Ectodermal cell (in vitro differentiated cells): Measurements from ENCODE around the gene AGL.
A peak's percentile ranks its signal among the peaks of the same experiment; 100 is the strongest.
"Not testable (repeated sequence)": the region's sequence is repeated elsewhere in the genome, so short reads cannot be mapped to it uniquely, and the experiment has no call there.

Experiments used
- H3K27ac ChIP-seq: 2 replicates; pipeline ENCODE4 v1.7.0; 2013; ENCODE audit warnings: mild to moderate bottlenecking, low read depth, low read length; ENCODE audit not compliant: insufficient read depth, poor library complexity, severe bottlenecking
- H3K27me3 ChIP-seq: 2 replicates; pipeline ENCODE4 v1.7.0; 2013; ENCODE audit warnings: mild to moderate bottlenecking, low read length; ENCODE audit not compliant: insufficient read depth, control insufficient read depth, poor library complexity, severe bottlenecking
- H3K36me3 ChIP-seq: one replicate; pipeline ENCODE4 v1.7.0; 2013; ENCODE audit warnings: low read length; ENCODE audit not compliant: control insufficient read depth, insufficient read depth
- H3K4me1 ChIP-seq: one replicate; pipeline ENCODE4 v1.7.0; 2013; ENCODE audit warnings: low read length; ENCODE audit not compliant: control insufficient read depth, insufficient read depth
- H3K4me3 ChIP-seq: 2 replicates; pipeline ENCODE4 v1.7.0; 2013; ENCODE audit warnings: low read depth, low read length, control low read depth; ENCODE audit not compliant: insufficient read depth
- H3K9me3 ChIP-seq: 2 replicates; pipeline ENCODE4 v1.7.0; 2013; ENCODE audit warnings: mild to moderate bottlenecking, low read length, moderate library complexity; ENCODE audit not compliant: control insufficient read depth
- WGBS, 2 experiments: methylation state at CpG; one replicate each; pipeline ENCODE4 v1.1.7; 2013; ENCODE audit warnings: missing lambda C conversion rate in 2 of 2; 5-methylcytosine and 5-hydroxymethylcytosine counted together

AGL gene

DNA sequence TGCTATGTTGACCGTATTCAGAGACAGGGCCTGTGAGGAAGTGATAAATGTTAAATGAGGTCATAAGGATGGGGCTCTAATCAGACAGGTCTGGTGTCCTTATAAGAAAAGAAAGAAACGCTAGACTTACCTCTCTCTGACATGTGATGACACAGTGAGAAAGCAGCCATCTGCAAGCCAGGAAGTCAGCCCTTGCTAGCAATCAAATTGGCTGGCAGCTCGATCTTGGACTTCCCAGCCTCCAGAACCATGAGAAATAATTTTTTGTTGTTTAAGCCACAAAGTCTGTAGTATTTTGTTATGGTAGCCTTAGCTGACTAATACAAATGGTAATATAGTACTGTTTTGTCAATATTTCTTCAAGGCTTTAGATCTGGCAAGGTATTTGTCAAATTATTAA, 25.1 kb upstream of the AGL start:
- WGBS, 2 experiments, result 91 to 97% methylated on average over 3 of the region's 3 CpGs

DNA sequence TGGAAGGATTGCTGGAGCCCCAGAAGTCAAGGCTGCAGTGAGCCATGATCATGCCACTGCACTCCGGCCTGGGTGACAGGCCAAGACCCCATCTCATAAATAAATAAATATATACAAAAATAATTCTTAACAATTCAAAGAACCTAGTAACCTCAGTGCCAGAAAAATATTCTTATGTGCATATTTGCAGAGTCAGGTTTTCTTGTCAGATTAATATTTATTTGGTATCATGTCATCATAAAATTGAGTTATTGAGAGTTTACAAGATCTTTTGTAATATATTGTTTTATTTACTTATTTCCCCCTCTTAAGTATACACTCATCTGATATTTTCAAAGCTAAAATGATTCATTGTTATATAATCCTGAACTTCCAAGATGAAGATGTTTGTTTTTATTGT, 24.5 kb upstream of the AGL start:
- peaks cover 3% of the 10 kb centered on the region for H3K9me3 ChIP-seq
- no peaks in the 10 kb centered on the region for H3K4me1 ChIP-seq
- H3K27me3 ChIP-seq, result no peaks in the 10 kb centered on the region
- no peak overlapping the region for H3K27ac ChIP-seq
- no peak overlapping the region for H3K4me3 ChIP-seq
- no peaks in the 10 kb centered on the region for H3K36me3 ChIP-seq
- WGBS, 2 experiments, result no CpG with 5 or more reads among the region's 1 CpG

More for the DNA sequence above, 25.1 kb upstream of the AGL start:
- Histone ChIP-seq H3K9me3 (peaks cover 3% of the 10 kb centered on the region), H3K27ac (no peak overlapping the region), H3K27me3 (no peaks in the 10 kb centered on the region), H3K36me3 (no peaks in the 10 kb centered on the region), H3K4me1 (no peaks in the 10 kb centered on the region), H3K4me3 (no peak overlapping the region)

DNA sequence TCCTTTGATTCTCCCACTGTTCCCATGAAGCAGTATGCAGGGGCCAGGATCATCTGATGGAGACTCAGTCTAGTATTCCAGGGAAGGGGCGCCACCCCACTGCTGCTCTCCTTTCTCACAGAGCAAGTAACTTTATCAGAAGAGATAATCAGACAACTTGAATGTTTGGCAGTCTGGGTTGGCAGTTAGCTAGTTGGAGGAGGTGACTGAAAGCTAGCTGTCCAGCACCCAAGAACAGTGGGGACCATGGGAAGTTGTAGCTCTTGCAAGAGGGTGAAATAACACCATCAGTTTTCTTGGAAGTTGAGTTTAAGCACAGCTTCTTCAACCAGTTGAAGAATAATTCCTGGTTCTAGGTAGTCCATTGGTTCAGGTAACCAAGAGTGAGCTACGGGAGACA, 22.2 kb upstream of the AGL start:
- H3K9me3 ChIP-seq, result peaks cover 3% of the 10 kb centered on the region
- H3K27ac ChIP-seq, result no peak overlapping the region
- no peaks in the 10 kb centered on the region for H3K27me3 ChIP-seq
- H3K36me3 ChIP-seq, result no peaks in the 10 kb centered on the region
- H3K4me3 ChIP-seq, result no peak overlapping the region
- no peaks in the 10 kb centered on the region for H3K4me1 ChIP-seq
- WGBS, 2 experiments, result 90 to 100% methylated on average over 1 to 2 of the region's 2 CpGs

DNA sequence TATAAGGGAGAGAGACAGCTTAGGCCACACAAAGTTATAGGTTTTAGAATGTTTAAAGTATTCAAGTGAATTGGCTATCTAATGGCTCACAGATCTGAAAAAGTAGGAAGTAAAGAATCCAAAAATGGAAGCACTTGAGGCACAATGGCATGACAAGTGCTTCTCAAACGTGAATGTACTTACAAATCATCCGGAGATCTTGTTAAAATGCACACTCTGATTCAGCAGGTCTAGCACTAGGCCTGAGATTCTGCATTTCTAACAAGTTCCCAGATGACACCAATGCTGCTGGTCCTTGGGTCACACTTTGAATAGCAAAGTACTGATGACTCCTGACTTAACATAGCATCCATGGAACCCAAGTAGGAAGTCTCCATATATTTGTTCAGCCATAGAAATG, 20.9 kb upstream of the AGL start:
- H3K27ac ChIP-seq, result no peak overlapping the region
- H3K36me3 ChIP-seq, result no peaks in the 10 kb centered on the region
- no peak overlapping the region for H3K4me3 ChIP-seq
- 83 to 91% methylated on average over 2 of the region's 2 CpGs for WGBS, 2 experiments
- no peaks in the 10 kb centered on the region for H3K4me1 ChIP-seq
- H3K27me3 ChIP-seq, result no peaks in the 10 kb centered on the region
- peaks cover 3% of the 10 kb centered on the region for H3K9me3 ChIP-seq

DNA sequence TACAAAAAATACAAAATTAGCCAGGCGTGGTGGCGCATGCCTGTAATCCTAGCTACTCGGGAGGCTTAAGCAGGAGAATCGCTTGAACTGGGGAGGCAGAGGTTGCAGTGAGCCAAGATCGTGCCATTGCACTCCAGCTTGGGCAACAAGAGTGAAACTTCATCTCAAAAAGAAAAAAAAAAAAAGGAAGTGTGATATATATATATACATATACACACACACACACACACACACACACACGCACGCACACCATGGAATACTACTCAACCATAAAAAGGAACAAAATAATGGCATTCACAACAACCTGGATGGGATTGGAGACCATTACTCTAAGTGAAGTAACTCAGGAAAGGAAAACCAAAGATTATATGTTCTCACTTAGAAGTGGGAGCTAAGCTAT, 16.2 kb upstream of the AGL start:
- H3K9me3 ChIP-seq, H3K4me1 ChIP-seq, H3K27me3 ChIP-seq, H3K4me3 ChIP-seq, H3K36me3 ChIP-seq, H3K27ac ChIP-seq: not testable (repeated sequence)
- whole genome bisulfite sequencing, 2 experiments, result 96 to 97% methylated on average over 5 of the region's 7 CpGs

DNA sequence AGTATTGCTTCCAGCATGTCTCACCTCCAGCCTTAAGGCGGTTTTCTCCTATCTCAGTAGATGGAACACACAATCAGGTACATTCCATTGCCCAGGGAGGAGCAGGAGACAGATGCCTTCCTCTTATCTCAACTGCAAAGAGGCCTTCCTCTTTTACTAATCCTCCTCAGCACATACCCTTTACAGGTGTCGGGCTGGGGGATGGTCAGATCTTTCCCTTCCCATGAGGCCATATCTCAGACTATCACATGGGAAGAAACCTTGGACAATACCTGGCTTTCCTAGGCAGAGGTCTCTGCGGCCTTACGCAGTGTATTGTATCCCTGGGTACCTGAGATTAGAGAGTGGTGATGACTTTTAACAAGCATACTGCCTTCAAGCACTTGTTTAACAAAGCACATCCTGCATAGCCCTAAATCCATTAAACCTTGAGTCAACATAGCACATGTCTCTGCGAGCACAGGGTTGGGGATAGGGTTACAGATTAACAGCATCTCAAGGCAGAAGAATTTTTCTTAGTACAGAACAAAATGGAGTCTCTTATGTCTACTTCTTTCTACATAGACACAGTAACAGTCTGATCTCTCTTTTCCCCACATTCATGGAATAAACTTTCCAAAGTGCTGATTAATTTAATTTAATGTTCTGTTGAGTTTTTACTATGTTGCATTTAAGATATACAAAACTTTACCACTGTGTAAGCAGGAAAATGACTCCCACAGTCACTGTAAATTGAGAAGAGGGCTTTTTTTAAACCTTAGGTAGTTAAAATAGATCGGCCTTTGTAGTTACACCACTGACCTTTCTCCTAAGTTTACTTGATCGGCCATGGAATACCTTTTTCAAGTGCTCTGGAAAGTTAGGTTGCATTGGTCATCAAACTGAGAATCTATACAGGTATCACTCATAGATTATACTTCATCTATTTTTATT, 13.7 kb upstream of the AGL start:
- H3K4me3 ChIP-seq, H3K27ac ChIP-seq, H3K36me3 ChIP-seq, H3K27me3 ChIP-seq, H3K9me3 ChIP-seq, H3K4me1 ChIP-seq: not testable (repeated sequence)
- WGBS, 2 experiments, result 91 to 98% methylated on average over 4 to 6 of the region's 7 CpGs

DNA sequence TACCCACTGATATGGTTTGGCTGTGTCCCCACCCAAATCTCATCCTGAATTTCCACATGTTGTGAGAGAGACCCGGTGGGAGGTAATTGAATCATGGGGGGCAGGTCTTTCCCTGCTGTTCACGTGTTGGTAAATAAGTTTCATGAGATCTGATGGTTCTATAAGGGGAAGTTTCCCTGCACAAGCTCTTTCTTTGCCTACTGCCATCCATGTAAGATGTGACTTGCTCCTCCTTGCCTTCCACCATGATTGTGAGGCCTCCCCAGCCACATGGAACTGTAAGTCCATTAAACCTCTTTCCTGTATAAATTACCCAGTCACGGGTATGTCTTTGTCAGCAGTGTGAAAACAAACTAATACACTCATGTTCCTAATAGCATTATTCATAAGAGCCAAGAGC, 9.8 kb upstream of the AGL start:
- not testable (repeated sequence) for H3K4me1 ChIP-seq, H3K9me3 ChIP-seq, H3K4me3 ChIP-seq, H3K36me3 ChIP-seq, H3K27ac ChIP-seq, H3K27me3 ChIP-seq
- WGBS, 2 experiments, result 77 to 79% methylated on average over 3 of the region's 3 CpGs

DNA sequence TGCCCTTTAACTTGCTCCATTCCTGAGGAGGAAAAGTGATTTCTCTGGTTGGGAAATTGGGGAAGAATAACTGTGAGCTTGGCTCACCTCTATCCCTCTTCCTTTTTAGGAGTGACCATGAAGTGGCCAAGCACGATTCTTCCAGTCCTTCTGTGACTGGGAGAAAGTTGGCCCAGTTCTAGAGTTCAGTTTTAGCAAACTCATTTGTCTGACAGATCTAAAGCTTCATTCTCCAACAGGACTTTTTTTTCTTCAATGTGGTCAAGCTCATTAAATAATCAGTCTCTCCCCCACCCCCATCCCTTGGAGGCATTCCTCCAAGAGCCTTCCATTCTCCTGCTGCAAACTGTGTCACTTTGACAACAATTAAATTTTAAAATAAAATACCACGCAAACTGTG, 6.4 kb upstream of the AGL start:
- no peaks in the 10 kb centered on the region for H3K4me1 ChIP-seq
- 86 to 90% methylated on average over 2 of the region's 2 CpGs for WGBS, 2 experiments

DNA sequence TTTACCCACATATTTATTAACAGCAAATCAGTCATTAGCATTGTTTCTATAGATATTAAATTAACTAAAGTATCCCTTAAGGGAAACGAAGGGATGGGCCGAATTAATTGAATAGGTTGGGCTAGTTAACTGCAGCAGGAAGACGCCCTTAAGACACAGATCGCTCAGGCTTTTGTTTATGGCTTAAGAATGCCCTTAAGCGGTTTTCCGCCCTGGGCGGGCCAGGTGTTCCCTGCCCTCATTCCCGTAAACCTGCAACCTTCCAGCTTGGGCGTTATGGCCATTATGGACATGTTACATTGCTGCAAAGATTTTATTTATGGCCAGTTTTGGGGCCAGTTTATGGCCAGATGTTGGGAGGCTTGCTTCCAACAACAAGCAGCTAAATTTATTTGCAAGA, 5.0 kb upstream of the AGL start:
- not testable (repeated sequence) for H3K36me3 ChIP-seq, H3K27me3 ChIP-seq, H3K4me3 ChIP-seq, H3K27ac ChIP-seq, H3K4me1 ChIP-seq, H3K9me3 ChIP-seq
- 89 to 91% methylated on average over 9 of the region's 9 CpGs for WGBS, 2 experiments

More for the DNA sequence above, 6.4 kb upstream of the AGL start:
- Histone ChIP-seq H3K27ac (no peak overlapping the region), H3K9me3 (no peaks in the 10 kb centered on the region), H3K36me3 (no peaks in the 10 kb centered on the region), H3K4me3 (no peak overlapping the region), H3K27me3 (no peaks in the 10 kb centered on the region)

DNA sequence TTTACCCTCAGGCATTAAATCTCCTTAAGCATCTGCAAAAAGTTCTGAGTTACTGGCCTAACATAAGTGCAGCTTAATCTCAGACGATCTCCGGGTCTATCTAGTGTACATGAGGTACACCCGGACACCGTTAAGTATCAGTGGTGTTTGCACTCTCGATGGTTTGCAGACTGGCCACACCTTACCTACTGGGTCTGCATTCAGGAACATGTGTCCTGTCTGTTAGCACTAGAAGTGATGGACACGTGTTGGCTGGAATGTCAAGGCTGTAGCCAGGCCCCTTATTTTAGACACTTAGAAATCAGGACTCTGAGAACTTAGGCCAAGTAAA, 783 bp upstream of the AGL start:
- no peaks in the 10 kb centered on the region for H3K9me3 ChIP-seq
- H3K36me3 ChIP-seq, result no peaks in the 10 kb centered on the region
- no peaks in the 10 kb centered on the region for H3K27me3 ChIP-seq
- H3K4me3 ChIP-seq, result peak overlapping the region; percentile 71
- WGBS, 2 experiments, result 81 to 83% methylated on average over 6 of the region's 6 CpGs
- no peak overlapping the region for H3K27ac ChIP-seq
- H3K4me1 ChIP-seq, result peaks cover 3% of the 10 kb centered on the region
